IMR-90 (cell line): ENCODE data around the gene TAF3.

Experiments used
- CTCF ChIP-seq: conservative IDR thresholded peaks from 2 replicates; pipeline ENCODE4 v1.5.1; 2012; ENCODE audit warnings: mild to moderate bottlenecking, low read depth, low read length, improper control_type of control experiment
- ELK1 ChIP-seq: fragments of 150-350 bp; IDR thresholded peaks from 2 replicates; pipeline ENCODE4 v1.6.1; 2016; ENCODE audit warnings: low read depth, mild to moderate bottlenecking, low read length, moderate library complexity, borderline replicate concordance
- MAZ ChIP-seq: IDR thresholded peaks from 2 replicates; pipeline ENCODE4 v1.6.1; 2012; ENCODE audit warnings: low read depth, mild to moderate bottlenecking, low read length, improper control_type of control experiment, moderate library complexity, borderline replicate concordance
- NFE2L2 ChIP-seq: fragments of 150-350 bp; IDR thresholded peaks from 2 replicates; pipeline ENCODE4 v1.6.1; 2016; ENCODE audit warnings: low read depth, mild to moderate bottlenecking, low read length
- POLR2A ChIP-seq: IDR thresholded peaks from 2 replicates; pipeline ENCODE4 v1.6.1; 2012; ENCODE audit warnings: mild to moderate bottlenecking, low read depth, low read length
- USF2 ChIP-seq: fragments of 150-350 bp; IDR thresholded peaks from 2 replicates; pipeline ENCODE4 v1.6.1; 2017; ENCODE audit warnings: mild to moderate bottlenecking, antibody characterized with exemption, low read length, low read depth

- TF ChIP-seq CTCF (no peak), USF2 (no peak), NFE2L2 (no peak), POLR2A (no peak), MAZ (no peak), ELK1 (no peak)
Measured at GRCh38 chr10:8063935-8064334, 245.6 kb downstream of the TAF3 start.
